Naive thymus-derived CD8-positive, alpha-beta T cell (primary cell): ENCODE measurements around the gene MFGE8. TPM values are rescaled to one million over a fixed set of nuclear protein-coding genes. Genes with fewer than 3 reads are reported as not detected.
A peak's percentile ranks its signal among the peaks of the same experiment; 100 is the strongest.

Experiments used
- ATAC-seq, 2 donors: fragments of 150-1000 bp; cut with Tn5 transposase in 1 of 2; sonication (Bioruptor Pico), chemical (Tn5 transposase) in 1 of 2; 1 replicate in 1 of 2; 2 replicates in 1 of 2; pipeline ENCODE4 v1.10.0; 2021; ENCODE audit warnings: mild to moderate bottlenecking in 2 of 2, moderate library complexity in 2 of 2
- POLR2A ChIA-PET: fragments of 350-600 bp; sonication (Branson Sonifier 250); formaldehyde crosslinking; loops from one replicate; lab custom pipeline; 2021; ENCODE audit warnings: antibody characterized with exemption; lab: Charles Lee
- DNase-seq, 10 donors: peaks; one replicate each; pipeline versions ENCODE4 v3.0.0 to v3.0.0-alpha.2; 2020 to 2022
- H3K27ac Mint-ChIP-seq, 10 donors: one replicate each; pipeline ENCODE4 v1.8.0; 2020 to 2022; ENCODE audit warnings: mild to moderate bottlenecking in 10 of 10, mixed read lengths in 10 of 10, moderate library complexity in 4 of 10, inconsistent platforms in 1 of 10
- H3K27me3 Mint-ChIP-seq, 5 donors: one replicate each; pipeline ENCODE4 v1.8.0; 2021 to 2022; ENCODE audit warnings: mixed read lengths in 5 of 5
- H3K36me3 Mint-ChIP-seq, 3 donors: one replicate each; pipeline ENCODE4 v1.8.0; 2020 to 2022; ENCODE audit warnings: mixed read lengths in 3 of 3, mild to moderate bottlenecking in 2 of 3, inconsistent platforms in 1 of 3
- H3K4me1 Mint-ChIP-seq, 4 donors: one replicate each; pipeline ENCODE4 v1.8.0; 2021 to 2022; ENCODE audit warnings: mixed read lengths in 4 of 4
- H3K4me3 Mint-ChIP-seq, 10 donors: one replicate each; pipeline ENCODE4 v1.8.0; 2020 to 2022; ENCODE audit warnings: mild to moderate bottlenecking in 10 of 10, mixed read lengths in 10 of 10, moderate library complexity in 6 of 10, inconsistent platforms in 1 of 10
- H3K9me3 Mint-ChIP-seq, 9 donors: one replicate each; pipeline ENCODE4 v1.8.0; 2020 to 2022; ENCODE audit warnings: mixed read lengths in 9 of 9, mild to moderate bottlenecking in 3 of 9, inconsistent platforms in 1 of 9, moderate library complexity in 1 of 9
- polyA plus RNA-seq, 3 donors: library from polyadenylated mRNA; unstranded; fragments of 300-500 nt; fragmentation: Illumina TruSeq; gene quantifications; one replicate each; pipeline ENCODE4 v1.2.3, GENCODE V29; 2021
- total RNA-seq, 8 experiments: library from RNA in 2 of 8; stranded (reverse) in 2 of 8; gene quantifications; one replicate each; pipeline ENCODE4 v1.2.3 and lab custom pipeline; 2021 to 2026

MFGE8 gene, protein sequence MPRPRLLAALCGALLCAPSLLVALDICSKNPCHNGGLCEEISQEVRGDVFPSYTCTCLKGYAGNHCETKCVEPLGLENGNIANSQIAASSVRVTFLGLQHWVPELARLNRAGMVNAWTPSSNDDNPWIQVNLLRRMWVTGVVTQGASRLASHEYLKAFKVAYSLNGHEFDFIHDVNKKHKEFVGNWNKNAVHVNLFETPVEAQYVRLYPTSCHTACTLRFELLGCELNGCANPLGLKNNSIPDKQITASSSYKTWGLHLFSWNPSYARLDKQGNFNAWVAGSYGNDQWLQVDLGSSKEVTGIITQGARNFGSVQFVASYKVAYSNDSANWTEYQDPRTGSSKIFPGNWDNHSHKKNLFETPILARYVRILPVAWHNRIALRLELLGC
- total RNA-seq (100 to 1,000 TPM; 229 to 235 TPM), polyA plus RNA-seq (10 to 100 TPM in 1 of 3 donors, 1 to 10 TPM in 2; 3.4 to 11.2 (median 7.4) TPM), total RNA-seq (lab: John Stamatoyannopoulos, UW) (2.1 to 58.6 (median 43.0) reads per million in 6 experiments)

DNA sequence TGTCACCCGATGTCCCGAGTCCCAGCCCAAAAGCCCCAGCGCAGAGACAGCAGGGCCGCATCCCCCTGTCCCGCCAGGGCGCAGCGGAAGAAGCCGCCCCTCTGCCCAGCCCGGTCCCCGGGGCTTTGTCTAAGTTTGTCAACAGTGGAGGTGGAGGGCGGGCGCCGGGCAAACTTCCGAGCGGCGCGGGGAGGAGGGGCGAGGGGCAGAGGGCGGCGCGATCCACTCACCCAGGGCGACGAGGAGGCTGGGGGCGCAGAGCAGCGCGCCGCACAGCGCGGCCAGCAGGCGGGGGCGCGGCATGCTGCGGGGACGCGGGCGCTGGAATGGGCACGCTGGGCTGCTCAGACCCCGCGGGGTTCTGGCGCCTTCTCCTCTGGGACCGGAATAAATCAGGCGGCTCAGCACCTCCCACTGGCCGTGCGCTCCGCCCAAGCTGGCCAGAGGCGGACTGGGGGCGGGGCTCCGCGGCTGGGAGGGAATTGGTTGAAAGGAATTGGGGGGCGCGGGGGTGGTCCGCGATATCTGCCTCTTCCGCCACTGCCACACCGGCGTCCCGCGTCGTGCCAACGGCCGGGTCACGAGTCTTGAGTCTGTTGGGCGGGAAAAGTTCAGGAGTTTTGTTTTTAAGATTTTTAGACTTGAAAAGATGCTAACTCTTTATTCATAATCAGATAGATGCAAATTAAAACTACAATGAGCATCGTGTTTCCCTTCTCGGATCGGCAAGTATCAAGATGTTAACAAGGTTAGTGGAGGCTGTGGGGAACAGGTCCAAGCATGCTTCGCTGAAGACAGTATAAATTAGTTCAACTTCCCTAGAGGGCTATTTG, at the start of gene MFGE8:
TSS of gene MFGE8 (minus strand) at position 363 of the 833 bp plus-strand sequence. CDS start at position 303, 60 bp downstream.
- ATAC-seq = peak; percentile 92 to 94
- H3K9me3 Mint-ChIP-seq = no peaks in the 10 kb centered on the region

GRCh38 chr15:88959445-88959844, 46.3 kb upstream of the MFGE8 start:
- no peak for ATAC-seq
- H3K4me1 Mint-ChIP-seq = no peaks in the 10 kb centered on the region

More for the DNA sequence above, at the start of gene MFGE8:
- peak within 1 kb of the TSS; percentile 88 to 100 (median 94) for H3K4me3 Mint-ChIP-seq
- peak; percentile 59 to 86 (median 70) for DNase-seq
- H3K4me1 Mint-ChIP-seq = peaks cover 19 to 47% (median 38%) of the 10 kb centered on the region in 4 donors
- peaks cover 0 to 4% (median 0%) of the 10 kb centered on the region in 3 donors for H3K36me3 Mint-ChIP-seq
- POLR2A ChIA-PET = interaction anchor here (0.9 to 3.4 kb wide), 3 partner anchors 9 to 17 kb away, joined by 3 to 17 read pairs (median 6); no protein-coding TSS in a partner anchor
- H3K27ac Mint-ChIP-seq = peak within 1 kb of the TSS; percentile 82 to 96 (median 92)
- H3K27me3 Mint-ChIP-seq = peaks cover 0 to 1% (median 0%) of the 10 kb centered on the region in 5 donors

GRCh38 chr15:88956906-88957305, 43.7 kb upstream of the MFGE8 start:
- POLR2A ChIA-PET = no interaction called here
- DNase-seq (no peak), ATAC-seq (no peak)
- H3K27ac Mint-ChIP-seq = peak overlapping the region in 2 of 10 donors; percentile 12 to 29
- H3K9me3 Mint-ChIP-seq = peaks cover 0 to 3% (median 0%) of the 10 kb centered on the region in 9 donors
- H3K27me3 Mint-ChIP-seq = peaks cover 0 to 4% (median 0%) of the 10 kb centered on the region in 5 donors
- H3K4me1 Mint-ChIP-seq = peaks cover 0 to 2% (median 0%) of the 10 kb centered on the region in 4 donors
- no peaks in the 10 kb centered on the region for H3K36me3 Mint-ChIP-seq
- H3K4me3 Mint-ChIP-seq = no peak overlapping the region

More at GRCh38 chr15:88959445-88959844, 46.3 kb upstream of the MFGE8 start:
- POLR2A ChIA-PET = no interaction called here
- peak overlapping the region in 1 of 10 donors; percentile 22 for H3K27ac Mint-ChIP-seq
- peaks cover 0 to 16% (median 9%) of the 10 kb centered on the region in 9 donors for H3K9me3 Mint-ChIP-seq
- DNase-seq = no peak
- peaks cover 0 to 9% (median 6%) of the 10 kb centered on the region in 3 donors for H3K36me3 Mint-ChIP-seq
- no peak overlapping the region for H3K4me3 Mint-ChIP-seq
- H3K27me3 Mint-ChIP-seq = no peaks in the 10 kb centered on the region

- Mint-ChIP-seq H3K4me1 (peaks cover 0 to 2% (median 0%) of the 10 kb centered on the region in 4 donors), H3K36me3 (no peaks in the 10 kb centered on the region), H3K4me3 (no peak overlapping the region), H3K27ac (peak overlapping the region in 1 of 10 donors; percentile 24), H3K9me3 (peaks cover 0 to 8% (median 0%) of the 10 kb centered on the region in 9 donors), H3K27me3 (peaks cover 0 to 7% (median 3%) of the 10 kb centered on the region in 5 donors)
- DNase-seq (no peak), ATAC-seq (no peak)
- POLR2A ChIA-PET = no interaction called here
These were observed 43.1 kb upstream of the MFGE8 start for GRCh38 chr15:88956263-88956662.

DNA sequence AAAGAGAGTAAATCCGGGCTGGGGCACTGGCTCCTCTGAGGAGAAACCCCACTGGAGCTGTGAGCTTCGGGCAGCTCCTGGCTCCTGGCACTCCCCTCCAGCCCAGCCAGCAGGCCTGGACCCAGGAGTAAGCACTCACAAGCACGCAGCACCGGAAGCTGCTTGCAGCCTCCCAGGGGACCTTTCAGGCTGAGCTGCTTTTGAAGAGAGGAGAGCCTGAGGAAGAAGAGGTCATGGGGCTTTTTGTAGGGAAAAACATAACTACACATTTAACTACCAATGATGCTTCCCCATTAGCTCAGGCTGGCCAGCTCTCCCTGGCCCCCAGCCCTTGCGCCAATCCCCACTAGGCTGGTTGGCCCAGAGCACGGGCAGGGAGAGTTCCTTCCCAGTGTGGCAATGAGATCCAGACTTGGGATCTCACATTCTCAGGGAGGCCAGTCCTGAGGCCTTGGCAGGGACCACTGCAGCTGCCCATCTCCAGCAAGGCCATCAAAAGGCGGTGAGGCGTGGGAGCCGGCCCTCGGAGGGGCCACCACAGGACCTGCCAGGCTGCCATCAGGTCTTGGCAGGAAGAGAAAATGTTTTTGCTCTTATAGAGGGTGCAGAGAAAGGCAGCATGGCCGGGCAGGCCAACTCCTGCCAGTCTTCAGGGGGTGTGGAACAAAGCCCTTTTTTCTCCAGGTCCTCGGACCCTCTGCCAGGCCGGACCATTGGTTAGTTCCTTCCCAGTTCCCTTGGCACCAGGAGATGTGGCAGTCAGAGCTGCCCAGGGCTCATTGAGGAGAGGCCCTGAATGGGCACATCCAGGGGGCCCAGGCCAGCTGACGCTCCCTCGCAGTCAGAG, 41.5 kb upstream of the MFGE8 start:
- Mint-ChIP-seq H3K4me3 (no peak overlapping the region), H3K4me1 (peaks cover 0 to 2% (median 0%) of the 10 kb centered on the region in 4 donors), H3K36me3 (no peaks in the 10 kb centered on the region), H3K9me3 (peaks cover 0 to 9% (median 0%) of the 10 kb centered on the region in 9 donors), H3K27me3 (peaks cover 0 to 7% (median 3%) of the 10 kb centered on the region in 5 donors), H3K27ac (no peak overlapping the region)
- POLR2A ChIA-PET = no interaction called here
- no peak for DNase-seq
- ATAC-seq = no peak

- Mint-ChIP-seq H3K27me3 (peaks cover 0 to 7% (median 3%) of the 10 kb centered on the region in 5 donors), H3K4me3 (no peak overlapping the region), H3K27ac (no peak overlapping the region), H3K36me3 (no peaks in the 10 kb centered on the region), H3K4me1 (peaks cover 0 to 2% (median 0%) of the 10 kb centered on the region in 4 donors), H3K9me3 (peaks cover 0 to 9% (median 0%) of the 10 kb centered on the region in 9 donors)
- no peak for ATAC-seq
- POLR2A ChIA-PET = no interaction called here
- DNase-seq = no peak
These were observed 37.5 kb upstream of the MFGE8 start for GRCh38 chr15:88950600-88951160.

GRCh38 chr15:88949734-88950400, 36.7 kb upstream of the MFGE8 start:
- Mint-ChIP-seq H3K27ac (peak overlapping the region in 3 of 10 donors; percentile 6 to 54 (median 33)), H3K27me3 (peaks cover 0 to 7% (median 3%) of the 10 kb centered on the region in 5 donors), H3K4me3 (no peak overlapping the region), H3K4me1 (peaks cover 0 to 2% (median 0%) of the 10 kb centered on the region in 4 donors), H3K36me3 (no peaks in the 10 kb centered on the region), H3K9me3 (peaks cover 0 to 9% (median 0%) of the 10 kb centered on the region in 9 donors)
- no peak for DNase-seq
- ATAC-seq = no peak
- POLR2A ChIA-PET = no interaction called here

DNA sequence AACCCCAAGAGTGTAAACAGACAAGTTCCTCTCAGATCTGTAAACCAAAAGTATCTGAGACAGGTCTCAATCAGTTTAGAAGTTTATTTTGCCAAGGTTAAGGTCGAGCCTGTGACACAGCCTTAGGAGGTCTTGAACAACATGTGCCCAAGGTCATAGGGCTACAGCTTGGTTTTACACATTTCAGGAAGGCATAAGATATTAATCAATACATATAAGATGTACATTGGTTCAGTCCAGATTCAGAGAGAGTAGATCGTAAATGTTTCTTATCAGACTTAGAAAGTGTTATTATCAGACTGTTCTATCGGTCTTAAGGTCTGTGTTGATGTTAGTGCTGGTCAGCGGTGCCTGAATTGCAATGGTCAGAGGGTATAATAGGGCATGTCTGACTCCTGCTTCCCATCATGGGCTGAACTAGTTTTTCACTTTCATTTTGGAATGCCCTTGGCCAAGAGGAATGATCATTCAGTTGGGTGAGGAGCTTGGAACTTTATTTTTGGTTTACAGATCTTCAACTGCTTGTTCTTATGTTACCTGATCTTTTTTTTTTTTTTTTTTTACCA, 27.0 kb upstream of the MFGE8 start:
- POLR2A ChIA-PET = no interaction called here
- ATAC-seq (no peak), DNase-seq (no peak)
- Mint-ChIP-seq H3K9me3 (peaks cover 0 to under 1% (median 0%) of the 10 kb centered on the region in 9 donors), H3K27ac (no peak overlapping the region), H3K4me3 (no peak overlapping the region), H3K4me1 (peaks cover 0 to 2% (median 0%) of the 10 kb centered on the region in 4 donors), H3K36me3 (peaks cover 0 to 1% (median 0%) of the 10 kb centered on the region in 3 donors), H3K27me3 (peaks cover 0 to 3% (median 2%) of the 10 kb centered on the region in 5 donors)

GRCh38 chr15:88939486-88939806, 26.3 kb upstream of the MFGE8 start:
- H3K27ac Mint-ChIP-seq = no peak overlapping the region
- POLR2A ChIA-PET = no interaction called here
- ATAC-seq (no peak), DNase-seq (no peak)
- peaks cover 0 to 2% (median 0%) of the 10 kb centered on the region in 4 donors for H3K4me1 Mint-ChIP-seq
- H3K4me3 Mint-ChIP-seq = no peak overlapping the region
- H3K36me3 Mint-ChIP-seq = peaks cover 0 to 8% (median under 1%) of the 10 kb centered on the region in 3 donors
- peaks cover 0 to 4% (median 2%) of the 10 kb centered on the region in 5 donors for H3K27me3 Mint-ChIP-seq
- peaks cover 0 to 7% (median 0%) of the 10 kb centered on the region in 9 donors for H3K9me3 Mint-ChIP-seq

- Mint-ChIP-seq H3K9me3 (peaks cover 0 to 11% (median 0%) of the 10 kb centered on the region in 9 donors), H3K27me3 (peaks cover 0 to 4% (median 2%) of the 10 kb centered on the region in 5 donors), H3K36me3 (peaks cover 0 to 8% (median 5%) of the 10 kb centered on the region in 3 donors), H3K4me3 (no peak overlapping the region), H3K4me1 (peaks cover 0 to 2% (median 0%) of the 10 kb centered on the region in 4 donors), H3K27ac (no peak overlapping the region)
- POLR2A ChIA-PET = interaction anchor here (0.6 kb wide), 1 partner anchor 23 kb away, joined by 4 read pairs; no protein-coding TSS in a partner anchor
- no peak for DNase-seq
- ATAC-seq = no peak
These were observed 25.8 kb upstream of the MFGE8 start for GRCh38 chr15:88938802-88939485.
